GM03348 (cell line): ENCODE measurements around the gene PHLPP1.
"Not testable (repeated sequence)": the region's sequence is repeated elsewhere in the genome, so short reads cannot be mapped to it uniquely, and the experiment has no call there.

Source experiments
- DNase-seq: peaks from one replicate; pipeline ENCODE4 v3.0.0; 2012; ENCODE audit warnings: low spot score

PHLPP1 gene

DNA sequence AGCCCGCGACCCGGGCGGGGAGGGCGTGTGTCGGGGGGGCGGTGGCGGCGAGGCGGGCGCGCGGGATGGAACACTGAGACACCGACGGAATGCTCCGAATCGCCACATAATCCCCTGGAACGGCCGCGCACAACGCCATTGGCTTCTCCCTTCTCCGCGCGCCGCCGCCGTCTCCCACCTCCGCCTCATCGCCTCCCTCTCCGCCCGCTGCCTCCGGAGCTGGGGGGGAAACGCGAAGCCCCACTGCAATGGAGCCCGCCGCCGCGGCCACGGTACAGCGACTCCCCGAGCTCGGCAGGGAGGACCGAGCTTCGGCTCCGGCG is at the start of gene PHLPP1:
TSS of gene PHLPP1 (plus strand) at position 106 of the 323 bp plus-strand sequence. CDS start at position 249, 143 bp downstream.
- DNase-seq, result no peak

DNA sequence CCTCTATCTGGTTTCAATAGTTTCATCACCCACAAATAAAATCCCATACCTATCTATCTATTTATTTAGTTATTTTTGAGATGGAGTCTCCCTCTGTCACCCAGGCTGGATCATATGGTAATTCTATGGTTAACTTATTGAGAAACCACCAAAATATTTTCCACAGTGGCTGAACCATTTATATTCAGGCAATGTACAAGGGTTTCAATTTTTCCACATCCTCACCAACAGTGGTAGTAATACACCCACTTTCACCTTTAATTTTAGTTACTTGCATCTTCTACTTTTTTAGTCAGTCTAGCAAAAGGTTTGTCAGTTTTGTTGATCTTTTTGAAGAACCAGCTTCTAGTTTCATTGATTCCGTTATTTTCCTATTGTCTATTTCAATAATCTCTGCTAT is 46.1 kb upstream of the PHLPP1 start:
- no peak for DNase-seq

DNA sequence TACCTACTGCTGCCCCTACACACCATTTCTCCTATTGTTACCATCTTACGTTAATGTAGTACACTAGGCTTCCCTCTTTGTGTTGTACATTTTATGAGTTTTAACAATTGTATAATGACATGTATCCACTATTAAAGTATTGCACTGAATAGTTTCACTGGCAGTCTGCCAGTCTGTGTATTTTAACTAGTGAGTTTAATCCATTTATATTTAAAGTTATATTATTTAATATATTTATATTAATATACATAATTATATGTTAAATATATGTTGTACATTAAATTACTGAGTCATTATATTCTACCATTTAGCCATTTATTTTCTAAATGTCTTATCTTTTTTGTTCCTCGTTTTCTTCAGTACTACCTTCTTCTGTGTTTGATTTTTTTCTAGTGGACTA is 44.8 kb upstream of the PHLPP1 start:
- no peak for DNase-seq

DNA sequence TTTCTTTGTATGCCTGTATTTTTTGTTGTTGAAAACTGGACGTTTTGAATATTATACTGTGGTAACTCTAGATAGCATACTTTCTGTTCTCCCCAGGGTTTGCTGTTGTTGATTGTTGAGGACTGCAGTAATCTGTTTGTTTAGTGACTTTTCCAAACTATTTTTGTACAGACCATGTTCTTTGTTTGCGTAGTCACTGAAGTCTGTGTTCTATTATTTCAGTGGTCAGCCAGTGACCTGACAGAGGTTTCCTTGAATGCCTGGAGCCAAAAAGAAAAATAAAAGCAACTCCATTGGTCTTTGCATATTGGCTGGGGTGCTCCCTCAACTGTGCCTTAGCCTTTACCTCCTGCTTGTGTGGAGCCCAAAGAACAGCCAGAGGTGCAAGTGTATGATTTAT is 42.7 kb upstream of the PHLPP1 start:
- DNase-seq, result no peak

DNA sequence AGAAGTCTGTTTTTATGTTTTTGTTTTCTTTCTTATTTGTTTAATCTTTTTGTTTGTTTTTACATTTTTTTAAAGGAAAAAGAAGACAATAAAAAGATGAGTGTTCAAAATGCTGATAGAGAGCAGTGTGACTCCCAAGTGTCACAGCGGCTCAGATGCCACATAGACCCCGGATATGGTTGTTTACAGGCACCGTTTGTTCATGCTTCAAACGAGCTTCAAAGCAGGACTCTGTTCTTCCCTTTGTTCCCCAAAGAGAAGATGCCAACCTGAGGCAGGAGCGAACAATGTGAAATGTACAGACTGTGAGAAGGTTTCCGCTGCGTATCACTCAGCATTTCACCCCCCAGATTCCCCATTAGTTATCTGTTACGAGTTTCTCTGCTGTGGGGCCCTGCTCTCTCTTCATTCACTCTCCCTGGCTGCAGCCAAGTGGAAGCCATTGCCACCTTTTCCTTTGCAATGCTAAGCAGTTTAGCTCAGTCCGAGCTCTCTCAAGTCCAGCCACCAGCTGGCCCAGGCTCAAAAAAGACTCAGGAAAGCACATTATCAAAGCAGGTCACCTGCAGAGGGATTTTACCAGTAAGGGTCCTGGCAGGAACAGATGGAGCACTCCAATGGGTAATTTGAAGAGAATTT is 36.4 kb upstream of the PHLPP1 start:
- no peak for DNase-seq

DNA sequence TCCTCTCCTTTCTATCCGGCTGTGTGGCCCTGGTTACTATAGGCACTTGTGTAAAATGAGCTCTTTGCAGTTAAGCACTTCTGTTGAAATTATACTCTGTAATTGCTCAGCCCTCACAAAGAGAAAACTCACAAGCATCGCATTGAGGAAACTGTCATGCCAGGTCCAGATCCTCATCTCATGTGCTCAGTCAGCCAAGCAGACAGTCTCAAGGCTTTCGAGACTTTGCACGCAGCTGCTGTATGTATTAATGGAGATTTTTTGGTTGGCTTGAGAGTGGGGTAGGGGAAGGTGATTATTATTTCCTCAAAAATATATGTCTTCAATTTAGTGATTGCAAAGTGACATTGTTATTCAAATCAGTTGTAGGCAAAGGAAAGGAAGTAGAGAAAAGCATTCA is 33.0 kb upstream of the PHLPP1 start:
- no peak for DNase-seq

DNA sequence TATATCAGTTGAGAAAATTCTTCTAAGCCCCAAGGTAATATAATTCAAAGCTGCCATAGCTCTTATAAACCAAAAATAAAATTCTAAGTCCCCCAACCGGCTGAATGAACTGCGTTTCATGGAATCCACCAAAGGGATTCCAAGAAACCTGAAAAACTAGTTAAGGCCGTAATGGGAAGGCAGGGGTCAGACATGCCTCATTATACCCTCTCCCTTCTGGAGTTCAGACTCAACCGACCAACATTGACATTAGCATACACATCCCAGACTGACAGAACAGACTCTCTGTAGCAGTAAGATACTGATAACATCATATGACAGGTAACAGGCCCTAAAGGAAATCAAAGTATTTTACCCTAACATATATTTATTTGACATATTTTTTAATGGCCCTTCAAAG is 31.4 kb upstream of the PHLPP1 start:
- no peak for DNase-seq

DNA sequence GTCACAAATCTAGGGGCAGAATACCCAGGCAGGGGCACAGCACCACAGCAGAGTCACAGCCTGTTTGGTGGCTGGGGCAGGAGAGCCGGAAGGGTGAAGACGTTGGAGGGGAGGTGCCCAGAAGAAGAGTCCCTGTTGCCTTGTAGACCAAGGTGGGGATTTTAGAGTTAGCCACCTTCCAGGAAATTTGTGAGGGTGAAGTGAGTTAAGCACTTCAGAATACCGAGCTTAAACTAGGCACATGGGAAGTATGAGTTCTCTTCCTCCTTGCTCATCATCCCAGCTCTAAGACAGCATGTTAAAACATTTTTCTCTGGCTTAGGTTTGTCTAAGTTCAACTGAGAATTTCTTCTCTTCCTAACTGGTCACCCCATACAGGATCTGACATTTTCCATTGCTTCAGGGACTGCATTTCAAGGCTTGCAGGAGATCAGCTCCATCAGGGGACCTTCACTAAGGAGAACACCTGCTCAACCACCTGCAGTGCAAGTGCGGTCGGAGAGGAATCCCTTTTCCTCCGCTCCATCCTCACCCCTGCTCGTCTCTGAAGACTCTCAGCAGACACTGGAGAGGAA is 26.5 kb upstream of the PHLPP1 start:
- no peak for DNase-seq

DNA sequence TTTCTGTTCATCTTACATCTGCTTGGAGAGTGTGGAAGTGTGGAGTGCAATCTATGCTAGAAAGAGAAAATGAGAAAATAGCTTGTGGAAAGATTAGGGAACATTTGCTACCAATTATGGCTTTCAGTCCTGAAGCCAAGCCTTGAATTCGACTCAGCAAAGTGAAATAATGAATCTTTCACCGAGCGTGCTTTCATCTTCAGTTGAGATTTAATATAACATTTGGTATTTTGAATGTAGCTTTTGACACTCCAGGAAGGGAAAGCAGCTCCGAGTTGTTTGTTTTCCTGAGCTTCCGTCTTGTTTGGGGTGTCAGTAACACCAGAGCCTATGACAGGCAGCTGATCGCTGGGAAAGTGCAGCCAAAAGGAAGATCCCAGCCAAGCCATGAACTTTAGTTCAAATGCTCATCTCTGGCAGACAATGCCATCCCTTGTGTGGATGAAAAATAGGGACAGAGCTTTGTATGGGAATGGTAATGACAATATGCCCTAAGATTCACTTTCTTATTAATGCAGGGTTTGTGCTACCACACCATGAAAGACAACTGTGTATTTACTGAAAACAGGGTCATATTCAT is 25.0 kb upstream of the PHLPP1 start:
- DNase-seq, result peak; percentile 10

DNA sequence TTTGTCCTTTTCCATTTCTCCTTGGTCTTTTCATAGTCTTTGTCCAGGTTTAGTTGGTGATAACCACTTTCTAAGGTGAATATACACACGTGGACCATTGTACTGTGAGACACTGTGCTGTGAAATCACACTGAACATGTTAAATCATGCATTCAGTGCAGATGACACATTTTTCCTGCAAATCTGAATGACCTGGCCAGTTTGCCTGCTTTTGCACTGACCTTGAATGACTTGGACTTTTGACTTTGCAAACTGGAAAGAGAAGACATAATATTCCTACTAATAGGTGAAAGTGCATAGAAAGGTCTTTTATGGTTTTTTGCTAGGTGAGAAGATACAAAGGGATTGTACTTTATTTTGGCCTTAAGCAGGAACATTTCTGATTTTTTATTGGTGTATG is 21.7 kb upstream of the PHLPP1 start:
- no peak for DNase-seq

DNA sequence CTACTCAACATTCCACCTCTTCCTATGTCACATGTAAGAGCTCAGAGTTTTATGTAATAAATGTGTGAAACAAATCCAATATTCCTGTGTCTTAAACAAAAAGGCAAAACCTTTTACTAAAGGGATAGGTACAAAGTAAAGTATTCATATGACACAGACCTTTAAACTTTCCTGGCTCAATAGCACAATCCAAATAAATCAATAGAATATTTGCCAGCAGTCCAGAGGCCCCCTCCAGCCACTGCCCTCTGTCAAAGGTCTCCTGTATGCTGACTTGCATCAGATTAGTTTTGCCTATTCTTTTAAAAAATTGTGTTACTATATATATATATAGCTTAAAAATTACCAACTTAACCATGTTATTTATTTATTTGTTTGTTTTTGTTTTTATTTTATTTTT is 17.7 kb upstream of the PHLPP1 start:
- DNase-seq, result no peak

DNA sequence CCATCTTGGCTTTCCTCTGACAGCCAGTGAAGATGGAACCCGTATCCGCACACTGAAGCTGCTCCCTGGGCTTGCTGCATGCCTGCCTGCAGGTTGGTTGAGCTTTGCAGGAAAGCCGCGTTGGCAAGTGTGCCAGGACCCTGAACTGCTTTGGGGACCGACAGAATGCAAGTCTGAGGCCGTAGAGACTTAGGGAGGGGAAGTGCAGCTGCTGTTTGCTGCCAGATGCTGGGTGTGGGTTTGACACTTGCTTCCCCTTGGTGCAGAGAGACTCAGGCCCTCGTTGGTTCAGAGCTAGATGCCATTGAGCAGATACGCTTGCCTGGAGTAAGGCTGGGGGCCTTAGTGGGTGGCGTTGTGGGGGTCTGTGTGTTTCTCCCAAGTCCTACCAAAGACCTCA is 13.1 kb upstream of the PHLPP1 start:
- no peak for DNase-seq

DNA sequence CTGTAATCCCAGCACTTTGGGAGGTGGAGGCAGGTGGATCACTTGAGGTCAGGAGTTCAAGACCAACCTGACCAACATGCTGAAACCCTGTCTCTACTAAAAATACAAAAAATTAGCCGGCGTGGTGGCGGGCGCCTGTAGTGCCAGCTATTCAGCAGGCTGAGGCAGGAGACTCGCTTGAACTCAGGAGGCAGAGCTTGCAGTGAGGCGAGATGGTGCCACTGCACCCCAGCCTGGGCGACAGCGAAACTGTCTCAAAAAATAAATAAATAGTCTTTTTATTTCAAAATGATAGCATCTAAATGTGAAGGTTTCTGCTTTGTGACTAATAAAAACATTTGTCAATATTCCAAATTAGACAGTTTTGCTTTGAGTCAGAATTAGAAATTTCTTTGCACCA is 8.5 kb upstream of the PHLPP1 start:
- DNase-seq, result not testable (repeated sequence)

DNA sequence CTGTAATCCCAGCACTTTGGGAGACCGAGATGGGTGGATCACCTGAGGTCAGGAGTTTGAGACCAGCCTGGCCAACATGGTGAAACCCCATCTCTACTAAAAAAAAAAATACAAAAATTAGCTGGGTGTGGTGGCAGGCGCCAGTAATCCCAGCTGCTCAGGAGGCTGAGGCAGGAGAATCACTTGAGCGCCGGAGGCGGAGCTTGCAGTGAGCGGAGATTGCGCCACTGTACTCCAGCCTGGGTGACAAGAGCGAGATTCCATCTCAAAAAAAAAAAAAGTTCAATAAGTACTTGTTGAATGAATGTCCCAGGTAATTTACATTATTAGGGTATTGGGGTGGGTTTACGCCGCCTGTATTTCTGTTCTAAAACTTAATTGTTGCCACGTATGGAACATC is 5.4 kb upstream of the PHLPP1 start:
- not testable (repeated sequence) for DNase-seq

DNA sequence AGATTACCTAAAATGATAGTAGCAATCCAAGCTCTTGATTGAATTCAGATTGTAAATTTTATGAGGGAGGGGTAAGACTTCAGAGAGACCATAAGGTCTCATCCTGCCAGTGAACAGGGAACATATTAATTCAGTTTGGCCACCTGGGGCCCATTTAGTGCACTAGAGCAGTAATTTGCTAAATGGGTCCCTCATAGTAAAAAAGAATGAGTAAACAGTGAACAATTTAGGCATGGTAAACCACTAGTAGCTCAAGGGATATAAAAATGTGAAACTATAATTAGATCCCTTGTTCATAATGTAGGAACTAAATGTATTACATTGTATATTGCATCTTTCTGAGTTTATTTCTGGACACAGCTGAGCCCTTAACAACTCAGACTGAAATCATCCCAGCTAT is 4.9 kb upstream of the PHLPP1 start:
- peak; percentile 42 for DNase-seq

DNA sequence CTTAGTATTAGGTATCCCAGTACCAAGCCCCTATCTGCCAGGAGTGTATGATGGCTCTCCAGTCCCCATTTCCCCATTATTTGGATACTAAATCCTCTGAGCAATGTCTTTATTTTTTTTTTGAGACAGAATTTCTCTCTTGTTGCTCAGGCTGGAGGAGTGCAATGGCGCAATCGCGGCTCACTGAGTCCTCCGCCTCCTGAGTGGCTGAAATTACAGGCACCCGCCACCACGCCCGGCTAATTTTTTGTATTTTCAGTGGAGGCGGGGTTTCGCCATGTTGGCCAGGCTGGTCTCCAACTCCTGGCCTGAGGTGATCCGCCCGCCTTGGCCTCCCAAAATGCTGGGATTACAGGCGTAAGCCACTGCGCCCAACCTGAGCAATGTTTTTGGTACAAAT is 3.6 kb upstream of the PHLPP1 start:
- DNase-seq, result no peak

DNA sequence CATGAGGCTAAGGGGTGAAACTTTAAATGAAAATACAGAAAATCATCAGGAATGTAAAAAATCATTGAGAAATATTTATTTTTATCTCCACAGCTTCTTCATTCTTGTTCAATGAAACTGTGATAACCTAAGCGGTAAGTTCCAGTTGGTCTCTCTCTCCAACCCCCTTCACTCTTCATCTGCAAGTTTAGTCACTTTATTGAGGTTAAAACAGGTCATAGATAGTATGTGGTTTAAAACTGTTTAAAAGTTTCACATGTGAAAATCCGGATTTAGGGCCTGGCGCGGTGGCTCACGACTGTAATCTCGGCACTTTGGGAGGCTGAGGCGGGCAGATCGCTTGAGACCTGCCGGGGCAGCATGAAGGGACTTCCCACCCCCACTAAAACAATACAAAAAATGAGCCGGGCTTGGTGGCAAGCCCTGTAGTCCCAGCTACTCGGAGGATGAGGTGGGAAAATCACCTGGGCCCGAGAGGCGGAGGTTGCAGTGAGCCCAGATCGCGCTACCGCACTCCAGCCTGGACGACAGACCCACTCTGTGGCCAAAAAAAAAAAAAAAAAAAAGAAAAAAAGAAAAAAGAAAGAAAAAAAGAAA is 1.6 kb upstream of the PHLPP1 start:
- no peak for DNase-seq

DNA sequence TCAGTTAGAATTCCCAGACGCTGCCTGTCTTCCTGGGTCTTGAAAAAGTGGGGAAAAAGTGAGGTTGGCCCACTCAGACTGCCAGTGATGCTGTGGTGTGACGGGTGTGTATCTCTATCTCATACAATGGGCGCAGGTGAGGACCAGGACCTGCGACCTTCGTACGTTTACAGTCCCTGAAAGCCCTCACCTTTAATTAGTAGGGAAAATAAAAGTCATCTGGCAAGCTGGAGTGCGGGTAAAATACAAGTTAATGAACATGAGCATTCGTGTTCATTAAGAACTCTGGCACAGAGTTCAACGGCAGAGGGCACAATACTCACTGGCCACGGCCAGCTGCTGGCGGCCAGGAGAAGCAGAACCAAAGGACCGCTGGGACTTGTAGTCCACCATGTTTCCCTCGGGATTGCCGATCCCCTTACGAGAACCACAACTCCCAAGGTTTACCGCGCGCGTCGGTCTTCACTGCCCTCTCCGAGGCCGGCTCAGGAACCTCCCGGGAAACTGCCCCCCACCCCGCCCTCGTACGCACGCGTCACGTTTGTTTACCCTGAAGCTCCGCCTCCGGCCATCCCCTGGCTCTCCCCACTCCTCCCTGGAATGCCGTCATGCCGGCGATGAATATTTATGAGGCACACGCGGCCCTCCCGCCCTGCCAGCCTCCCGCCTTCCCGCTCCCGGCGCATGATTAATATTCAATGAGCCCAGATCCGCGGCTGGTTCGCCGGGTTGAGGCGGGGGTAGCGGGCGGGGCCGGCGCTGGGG is 488 bp upstream of the PHLPP1 start:
- DNase-seq, result peak; percentile 99

DNA sequence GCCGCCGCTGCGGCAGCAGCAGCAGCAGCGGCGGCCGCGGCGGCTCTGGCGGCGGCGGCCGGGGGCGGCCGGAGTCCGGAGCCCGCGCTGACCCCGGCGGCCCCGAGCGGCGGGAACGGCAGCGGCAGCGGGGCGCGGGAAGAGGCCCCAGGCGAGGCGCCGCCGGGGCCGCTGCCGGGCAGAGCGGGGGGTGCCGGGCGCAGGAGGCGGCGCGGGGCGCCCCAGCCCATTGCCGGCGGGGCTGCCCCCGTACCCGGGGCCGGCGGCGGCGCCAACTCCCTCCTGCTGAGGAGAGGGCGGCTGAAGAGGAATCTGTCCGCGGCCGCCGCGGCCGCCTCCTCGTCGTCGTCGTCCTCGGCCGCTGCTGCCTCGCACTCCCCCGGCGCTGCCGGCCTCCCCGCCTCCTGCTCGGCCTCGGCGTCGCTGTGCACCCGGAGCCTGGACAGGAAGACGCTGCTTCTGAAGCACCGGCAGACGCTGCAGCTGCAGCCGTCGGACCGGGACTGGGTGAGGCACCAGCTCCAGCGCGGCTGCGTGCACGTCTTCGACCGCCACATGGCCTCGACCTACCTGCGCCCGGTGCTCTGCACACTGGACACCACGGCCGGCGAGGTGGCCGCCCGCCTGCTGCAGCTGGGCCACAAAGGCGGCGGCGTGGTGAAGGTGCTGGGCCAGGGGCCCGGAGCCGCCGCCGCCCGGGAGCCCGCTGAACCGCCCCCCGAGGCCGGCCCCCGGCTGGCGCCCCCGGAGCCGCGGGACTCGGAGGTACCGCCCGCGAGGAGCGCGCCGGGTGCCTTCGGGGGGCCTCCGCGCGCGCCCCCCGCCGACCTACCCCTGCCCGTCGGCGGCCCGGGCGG is 646 bp downstream of the PHLPP1 start:
- peak; percentile 78 for DNase-seq

DNA sequence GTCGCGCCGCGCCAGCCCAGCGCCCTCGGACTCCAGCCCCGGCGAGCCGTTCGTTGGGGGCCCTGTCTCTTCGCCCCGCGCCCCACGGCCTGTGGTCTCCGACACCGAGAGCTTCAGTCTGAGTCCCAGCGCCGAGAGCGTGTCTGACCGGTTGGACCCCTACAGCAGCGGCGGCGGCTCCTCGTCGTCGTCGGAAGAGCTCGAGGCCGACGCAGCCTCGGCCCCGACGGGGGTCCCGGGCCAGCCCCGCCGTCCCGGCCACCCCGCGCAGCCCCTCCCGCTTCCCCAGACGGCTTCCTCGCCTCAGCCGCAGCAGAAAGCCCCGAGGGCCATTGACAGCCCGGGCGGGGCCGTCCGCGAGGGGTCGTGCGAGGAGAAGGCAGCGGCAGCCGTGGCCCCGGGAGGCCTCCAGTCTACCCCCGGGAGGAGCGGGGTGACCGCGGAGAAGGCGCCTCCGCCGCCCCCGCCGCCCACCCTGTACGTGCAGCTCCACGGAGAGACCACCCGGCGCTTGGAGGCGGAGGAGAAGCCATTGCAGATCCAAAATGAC is 1.4 kb downstream of the PHLPP1 start:
- peak; percentile 49 for DNase-seq

DNA sequence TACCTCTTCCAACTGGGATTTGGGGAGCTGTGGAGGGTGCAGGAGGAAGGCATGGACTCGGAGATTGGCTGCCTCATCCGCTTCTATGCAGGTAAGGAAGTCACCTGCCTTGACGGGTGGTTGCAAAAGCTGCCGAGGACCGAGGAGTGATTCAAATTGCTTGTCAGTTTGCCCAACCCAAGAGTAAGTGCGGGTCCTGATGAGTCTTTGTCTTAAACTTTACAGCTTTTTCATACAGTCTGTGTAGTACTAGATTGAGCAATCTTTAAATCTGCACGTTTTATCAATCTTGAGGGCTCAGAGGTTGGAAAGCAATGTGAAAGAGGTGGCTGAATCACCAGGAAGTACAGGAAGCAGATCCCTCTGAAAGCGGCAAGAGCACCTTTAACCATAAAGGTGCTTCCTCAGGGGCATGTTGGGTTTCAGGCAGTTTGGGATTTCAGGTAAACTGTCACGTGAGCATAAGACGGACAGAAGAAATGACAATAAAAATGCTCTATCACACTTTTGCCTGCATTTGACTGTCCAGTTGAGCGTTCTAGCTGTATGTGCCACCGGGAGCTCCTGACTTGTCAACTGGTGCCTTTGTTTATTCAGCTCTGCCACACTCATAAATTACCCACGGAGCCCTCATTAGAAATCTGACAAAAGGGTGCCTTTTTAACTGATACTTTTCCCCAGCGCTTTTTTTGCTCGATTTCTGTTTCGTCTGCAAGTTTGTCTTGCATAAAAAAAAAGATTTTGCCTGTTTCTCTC is 2.0 kb downstream of the PHLPP1 start:
- DNase-seq, result peak; percentile 29
